SU-DHL-6 (cell line): ENCODE data around the gene KCND3.

Experiments
- H2AFZ ChIP-seq: fragments of 200-600 bp; sonication (generic); 2 replicates; pipeline ENCODE4 v1.6.1; 2014; ENCODE audit warnings: low read depth, mild to moderate bottlenecking, moderate library complexity, mixed read lengths, antibody characterized with exemption, low read length; ENCODE audit not compliant: severe bottlenecking
- H3F3A ChIP-seq: fragments of 200-600 bp; shearing (Covaris generic); 2 replicates; pipeline ENCODE4 v1.6.0; 2016; ENCODE audit warnings: antibody characterized with exemption, mild to moderate bottlenecking; ENCODE audit not compliant: insufficient read depth
- H3K27ac ChIP-seq: fragments of 200-600 bp; sonication (generic); 2 replicates; pipeline ENCODE4 v1.5.1; 2016; ENCODE audit warnings: low read depth, mild to moderate bottlenecking, low read length, moderate library complexity, mixed read lengths
- H3K27me3 ChIP-seq: fragments of 200-600 bp; sonication (generic), shearing (Covaris generic); 2 replicates; pipeline ENCODE4 v1.6.0; 2014; ENCODE audit warnings: mild to moderate bottlenecking, low read length
- H3K36me3 ChIP-seq: fragments of 200-600 bp; sonication (generic); 2 replicates; pipeline ENCODE4 v1.6.1; 2014; ENCODE audit warnings: mild to moderate bottlenecking, low read length, mixed read lengths
- H3K4me2 ChIP-seq: fragments of 300-600, 200-600 bp; shearing (Covaris generic), sonication (generic); 2 replicates; pipeline ENCODE4 v1.6.0; 2014; ENCODE audit warnings: low read length, low read depth, mild to moderate bottlenecking; ENCODE audit not compliant: poor library complexity, severe bottlenecking
- H3K4me3 ChIP-seq: fragments of 200-600 bp; sonication (generic); 2 replicates; pipeline ENCODE4 v1.5.1; 2014; ENCODE audit warnings: antibody characterized with exemption, low read length, mild to moderate bottlenecking, mixed read lengths; ENCODE audit not compliant: insufficient read depth, poor library complexity, severe bottlenecking
- H3K79me2 ChIP-seq: fragments of 200-600 bp; sonication (generic); 2 replicates; pipeline ENCODE4 v1.6.1; 2014; ENCODE audit warnings: mild to moderate bottlenecking, low read length, moderate library complexity; ENCODE audit not compliant: insufficient read depth
- H3K9ac ChIP-seq: fragments of 200-600 bp; sonication (generic); 2 replicates; pipeline ENCODE4 v1.7.0; 2014; ENCODE audit warnings: mild to moderate bottlenecking, low read length
- H3K9me2 ChIP-seq: fragments of 200-600 bp; sonication (generic); replicated peaks from 2 replicates; pipeline ENCODE4 v1.6.1; 2014; ENCODE audit warnings: low read length; ENCODE audit not compliant: insufficient read depth
- H3K9me3 ChIP-seq: fragments of 200-600 bp; sonication (generic); 2 replicates; pipeline ENCODE4 v1.6.1; 2014; ENCODE audit warnings: low read length, mixed read lengths; ENCODE audit not compliant: insufficient read depth
- H4K20me1 ChIP-seq: fragments of 200-600 bp; sonication (generic); 2 replicates; pipeline ENCODE4 v1.6.1; 2014; ENCODE audit warnings: low read depth, mild to moderate bottlenecking, antibody characterized with exemption, low read length, moderate library complexity, mixed read lengths
- EZH2phosphoT487 ChIP-seq: fragments of 200-600 bp; sonication (generic), shearing (Covaris generic); conservative IDR thresholded peaks from 2 replicates; pipeline ENCODE4 v1.6.1; 2018; ENCODE audit warnings: mild to moderate bottlenecking, antibody characterized with exemption, low read length, moderate library complexity, mixed read lengths
- TF ChIP-seq, protein P1 (sequence below): fragments of 200-600 bp; sonication (generic); IDR thresholded peaks from one replicate; pipeline ENCODE4 v1.5.1; 2017; ENCODE audit warnings: antibody characterized with exemption, mild to moderate bottlenecking, low read length, moderate library complexity; ENCODE audit not compliant: insufficient read depth, poor library complexity, severe bottlenecking

Gene KCND3

GRCh38 chr1:111727056-111727455, 262.4 kb downstream of the KCND3 start:
- H3K9me3 ChIP-seq, result no peaks in the 10 kb centered on the region
- H3K27me3 ChIP-seq, result no peaks in the 10 kb centered on the region
- H2AFZ ChIP-seq, result no peak overlapping the region
- H3K36me3 ChIP-seq, result no peaks in the 10 kb centered on the region
- H3K9me2 ChIP-seq, result no peaks in the 10 kb centered on the region
- H3K9ac ChIP-seq, result no peak overlapping the region
- no peaks in the 10 kb centered on the region for H3F3A ChIP-seq
- H3K79me2 ChIP-seq, result no peaks in the 10 kb centered on the region
- H3K4me3 ChIP-seq, result no peak overlapping the region
- TF ChIP-seq, protein P1, sequence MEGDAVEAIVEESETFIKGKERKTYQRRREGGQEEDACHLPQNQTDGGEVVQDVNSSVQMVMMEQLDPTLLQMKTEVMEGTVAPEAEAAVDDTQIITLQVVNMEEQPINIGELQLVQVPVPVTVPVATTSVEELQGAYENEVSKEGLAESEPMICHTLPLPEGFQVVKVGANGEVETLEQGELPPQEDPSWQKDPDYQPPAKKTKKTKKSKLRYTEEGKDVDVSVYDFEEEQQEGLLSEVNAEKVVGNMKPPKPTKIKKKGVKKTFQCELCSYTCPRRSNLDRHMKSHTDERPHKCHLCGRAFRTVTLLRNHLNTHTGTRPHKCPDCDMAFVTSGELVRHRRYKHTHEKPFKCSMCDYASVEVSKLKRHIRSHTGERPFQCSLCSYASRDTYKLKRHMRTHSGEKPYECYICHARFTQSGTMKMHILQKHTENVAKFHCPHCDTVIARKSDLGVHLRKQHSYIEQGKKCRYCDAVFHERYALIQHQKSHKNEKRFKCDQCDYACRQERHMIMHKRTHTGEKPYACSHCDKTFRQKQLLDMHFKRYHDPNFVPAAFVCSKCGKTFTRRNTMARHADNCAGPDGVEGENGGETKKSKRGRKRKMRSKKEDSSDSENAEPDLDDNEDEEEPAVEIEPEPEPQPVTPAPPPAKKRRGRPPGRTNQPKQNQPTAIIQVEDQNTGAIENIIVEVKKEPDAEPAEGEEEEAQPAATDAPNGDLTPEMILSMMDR, result no peak
- no peak for TF ChIP-seq EZH2phosphoT487
- H4K20me1 ChIP-seq, result no peaks in the 10 kb centered on the region
- H3K4me2 ChIP-seq, result no peak overlapping the region
- no peak overlapping the region for H3K27ac ChIP-seq

DNA sequence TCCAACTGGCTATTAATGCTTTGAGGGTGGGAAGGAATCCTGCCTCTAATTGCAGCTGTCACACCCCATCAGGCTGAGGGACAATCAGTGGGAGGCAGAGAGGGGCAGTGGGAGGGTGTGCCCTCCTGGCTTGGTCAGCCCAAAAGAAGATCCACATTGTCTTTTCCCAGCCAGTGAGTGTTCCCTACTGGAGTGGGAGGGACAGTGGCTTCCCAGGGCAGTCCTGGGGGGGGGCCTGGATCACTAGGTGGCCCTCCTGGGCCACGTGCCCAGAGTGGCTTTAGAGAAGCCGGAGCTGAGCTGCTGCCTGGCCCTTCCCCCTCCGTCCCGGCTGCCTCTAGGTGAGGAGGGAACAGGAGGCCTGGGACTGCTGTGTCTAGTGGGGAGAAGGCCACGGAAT, 264.3 kb downstream of the KCND3 start:
- no peak overlapping the region for H3K27ac ChIP-seq
- H3K9me2 ChIP-seq, result no peaks in the 10 kb centered on the region

DNA sequence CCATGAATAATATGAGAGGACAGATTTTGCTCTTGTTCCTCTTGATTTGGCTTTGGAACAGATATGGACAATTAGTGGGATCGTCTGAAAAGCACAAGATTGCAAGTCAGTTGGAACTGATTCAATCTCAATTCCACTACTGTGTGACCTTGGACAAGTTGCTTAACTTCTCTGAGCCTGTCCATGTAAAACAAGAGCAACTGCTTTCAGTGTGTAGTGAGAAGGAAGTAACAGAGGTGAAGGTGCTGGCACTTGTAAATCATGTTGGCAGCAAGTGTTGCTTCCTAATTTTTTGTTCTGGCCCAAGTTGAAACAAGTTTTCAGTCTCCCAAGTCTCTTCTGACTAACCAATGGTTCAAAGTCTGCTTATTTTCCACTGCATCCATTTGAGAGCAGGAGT, 265.6 kb downstream of the KCND3 start:
- Histone ChIP-seq H3K27me3 (no peaks in the 10 kb centered on the region), H3K9me2 (no peaks in the 10 kb centered on the region), H4K20me1 (no peaks in the 10 kb centered on the region), H3K9me3 (no peaks in the 10 kb centered on the region), H3K27ac (no peak overlapping the region), H3K79me2 (no peaks in the 10 kb centered on the region), H3K36me3 (no peaks in the 10 kb centered on the region), H3K4me2 (peak overlapping the region; percentile 18), H2AFZ (no peak overlapping the region), H3K4me3 (no peak overlapping the region), H3K9ac (no peak overlapping the region), H3F3A (no peaks in the 10 kb centered on the region)
- TF ChIP-seq EZH2phosphoT487, result no peak
- TF ChIP-seq, protein P1, result no peak

More for the DNA sequence above, 264.3 kb downstream of the KCND3 start:
- Histone ChIP-seq H3K79me2 (no peaks in the 10 kb centered on the region), H3K4me3 (no peak overlapping the region), H2AFZ (no peak overlapping the region), H3K27me3 (no peaks in the 10 kb centered on the region), H3K4me2 (no peak overlapping the region), H3K9me3 (no peaks in the 10 kb centered on the region), H3F3A (no peaks in the 10 kb centered on the region), H3K9ac (no peak overlapping the region), H4K20me1 (no peaks in the 10 kb centered on the region), H3K36me3 (no peaks in the 10 kb centered on the region)
- no peak for TF ChIP-seq EZH2phosphoT487
- TF ChIP-seq, protein P1, result no peak
